HG02798 (cell line): ENCODE data around the gene GMPPA.
A peak's percentile ranks its signal among the peaks of the same experiment; 100 is the strongest.

Experiments used
- ATAC-seq: cut with Tn5 transposase; IDR thresholded peaks from one replicate; pipeline ENCODE4 v1.9.1; 2021; ENCODE audit warnings: mild to moderate bottlenecking; ENCODE audit not compliant: unreplicated experiment, poor library complexity

The GMPPA gene

GRCh38 chr2:219466816-219467735, 31.6 kb upstream of the GMPPA start:
- no peak for ATAC-seq

- ATAC-seq, result no peak
Observed at GRCh38 chr2:219467736-219468075, 31.0 kb upstream of the GMPPA start.

GRCh38 chr2:219468410-219469185, 30.1 kb upstream of the GMPPA start:
- no peak for ATAC-seq

- no peak for ATAC-seq
Observed at GRCh38 chr2:219469186-219469724, 29.4 kb upstream of the GMPPA start.

GRCh38 chr2:219470429-219470828, 28.3 kb upstream of the GMPPA start:
- ATAC-seq, result no peak

- ATAC-seq, result no peak
Observed at GRCh38 chr2:219471476-219472371, 27.0 kb upstream of the GMPPA start.

GRCh38 chr2:219472629-219473187, 26.0 kb upstream of the GMPPA start:
- ATAC-seq, result no peak

- no peak for ATAC-seq
Observed at GRCh38 chr2:219473511-219473910, 25.2 kb upstream of the GMPPA start.

- ATAC-seq, result no peak
Observed at GRCh38 chr2:219474285-219475060, 24.2 kb upstream of the GMPPA start.

GRCh38 chr2:219475278-219475677, 23.4 kb upstream of the GMPPA start:
- no peak for ATAC-seq

- ATAC-seq, result peak; percentile 42
Observed at GRCh38 chr2:219475697-219476651, 22.7 kb upstream of the GMPPA start.

- ATAC-seq, result no peak
Observed at GRCh38 chr2:219476652-219477151, 22.0 kb upstream of the GMPPA start.

GRCh38 chr2:219477179-219477578, 21.5 kb upstream of the GMPPA start:
- ATAC-seq, result no peak

GRCh38 chr2:219477815-219478214, 20.9 kb upstream of the GMPPA start:
- ATAC-seq, result no peak

GRCh38 chr2:219478916-219479315, 19.8 kb upstream of the GMPPA start:
- ATAC-seq, result no peak

- no peak for ATAC-seq
Observed at GRCh38 chr2:219480004-219480403, 18.7 kb upstream of the GMPPA start.

- no peak for ATAC-seq
Observed at GRCh38 chr2:219482674-219483405, 15.9 kb upstream of the GMPPA start.
